ENCODE measurements around the gene ARHGEF25.

GRCh38 chr12:57629897-57630471 lies 18.7 kb downstream of the ARHGEF25 start:
- TF ChIP-seq CTCF (IDR thresholded peaks at IDR 0.05), result no peak
- TF ChIP-seq EP300 (IDR thresholded peaks at IDR 0.05), result no peak
- no peak for TF ChIP-seq POLR2A (IDR thresholded peaks at IDR 0.05)
- TF ChIP-seq POLR2AphosphoS5 (IDR thresholded peaks at IDR 0.05), result no peak
